Retinal pigment epithelial cell (primary cell): ENCODE measurements around the gene ACOX1.
A peak's percentile ranks its signal among the peaks of the same experiment; 100 is the strongest.

Source experiments
- DNase-seq: peaks from one replicate; pipeline ENCODE4 v3.0.0-alpha.2; 2010; ENCODE audit warnings: low read depth
- H3K4me3 ChIP-seq: 2 replicates; pipeline ENCODE4 v1.5.1; 2011; ENCODE audit warnings: mild to moderate bottlenecking, low read length, control low read depth, moderate library complexity
- TF ChIP-seq, protein P1 (sequence below): conservative IDR thresholded peaks from 2 replicates; pipeline ENCODE4 v1.5.1; 2011; ENCODE audit warnings: low read depth, low read length, control low read depth, inconsistent platforms

ACOX1 gene

DNA sequence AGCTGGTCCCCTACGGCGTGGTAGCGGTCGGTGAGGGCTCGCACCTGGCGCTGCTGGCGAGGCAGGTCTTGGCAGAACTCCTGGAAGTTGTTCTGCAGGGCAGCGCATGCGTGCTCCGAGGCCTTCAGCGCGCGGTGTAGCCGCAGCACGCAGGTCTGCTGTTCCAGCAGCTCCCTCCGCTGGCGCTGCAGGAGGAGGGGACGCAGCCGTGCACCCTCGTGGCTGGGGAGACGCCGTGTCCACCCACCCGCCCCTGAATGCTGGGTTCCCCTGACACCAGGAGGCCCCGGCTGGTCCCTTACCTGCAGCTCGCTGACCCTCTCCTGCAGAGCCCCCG is 35.9 kb upstream of the ACOX1 start:
- TF ChIP-seq, protein P1, sequence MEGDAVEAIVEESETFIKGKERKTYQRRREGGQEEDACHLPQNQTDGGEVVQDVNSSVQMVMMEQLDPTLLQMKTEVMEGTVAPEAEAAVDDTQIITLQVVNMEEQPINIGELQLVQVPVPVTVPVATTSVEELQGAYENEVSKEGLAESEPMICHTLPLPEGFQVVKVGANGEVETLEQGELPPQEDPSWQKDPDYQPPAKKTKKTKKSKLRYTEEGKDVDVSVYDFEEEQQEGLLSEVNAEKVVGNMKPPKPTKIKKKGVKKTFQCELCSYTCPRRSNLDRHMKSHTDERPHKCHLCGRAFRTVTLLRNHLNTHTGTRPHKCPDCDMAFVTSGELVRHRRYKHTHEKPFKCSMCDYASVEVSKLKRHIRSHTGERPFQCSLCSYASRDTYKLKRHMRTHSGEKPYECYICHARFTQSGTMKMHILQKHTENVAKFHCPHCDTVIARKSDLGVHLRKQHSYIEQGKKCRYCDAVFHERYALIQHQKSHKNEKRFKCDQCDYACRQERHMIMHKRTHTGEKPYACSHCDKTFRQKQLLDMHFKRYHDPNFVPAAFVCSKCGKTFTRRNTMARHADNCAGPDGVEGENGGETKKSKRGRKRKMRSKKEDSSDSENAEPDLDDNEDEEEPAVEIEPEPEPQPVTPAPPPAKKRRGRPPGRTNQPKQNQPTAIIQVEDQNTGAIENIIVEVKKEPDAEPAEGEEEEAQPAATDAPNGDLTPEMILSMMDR, result no peak
- no peak overlapping the region for H3K4me3 ChIP-seq
- DNase-seq, result no peak

DNA sequence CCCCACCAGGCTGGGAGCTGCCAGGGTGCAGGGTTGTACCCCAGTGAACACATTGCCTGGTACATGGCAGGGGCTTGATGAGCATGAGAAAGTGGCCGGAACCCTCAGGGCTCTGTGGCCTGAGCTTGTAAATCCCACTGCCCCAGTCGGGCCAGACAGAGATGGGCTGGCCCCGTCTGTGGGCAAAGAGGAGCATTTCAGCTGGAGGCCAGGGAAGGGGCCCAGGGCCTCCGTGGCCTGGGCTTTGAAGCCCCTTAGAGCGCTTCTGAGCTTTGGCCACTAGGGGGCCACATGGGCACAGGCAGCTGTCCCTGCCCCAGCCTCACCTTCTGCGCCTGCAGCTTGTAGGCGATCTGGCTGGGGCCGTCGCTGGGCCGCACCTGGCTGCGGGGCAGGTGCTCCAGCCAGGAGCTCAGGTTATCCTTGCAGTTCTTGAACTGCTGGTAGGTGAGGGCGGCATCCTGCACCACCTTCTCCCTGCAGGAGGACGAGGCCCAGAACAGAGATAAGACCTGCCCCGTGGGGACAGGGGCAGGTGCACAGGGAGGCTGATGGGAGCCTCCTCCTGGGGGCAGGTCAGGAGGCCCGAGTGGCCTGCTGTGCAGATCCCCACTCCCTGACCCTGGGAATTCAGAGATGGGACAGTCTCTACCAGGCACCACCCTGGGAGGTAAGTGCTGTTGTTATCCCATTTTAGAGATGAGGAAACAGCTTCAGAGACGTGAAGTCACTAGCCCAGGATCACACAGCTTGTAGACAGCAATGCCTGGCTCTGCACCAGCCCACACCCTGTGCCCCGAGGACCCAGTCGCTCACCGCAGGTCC is 35.3 kb upstream of the ACOX1 start:
- TF ChIP-seq, protein P1, result peak; percentile 98
- peak; percentile 15 for DNase-seq
- H3K4me3 ChIP-seq, result no peak overlapping the region

- no peak for DNase-seq
- TF ChIP-seq, protein P1, result no peak
- H3K4me3 ChIP-seq, result no peak overlapping the region
Observed at GRCh38 chr17:76013377-76013932, 34.5 kb upstream of the ACOX1 start.

- DNase-seq, result no peak
Observed at GRCh38 chr17:76011951-76012350, 33.0 kb upstream of the ACOX1 start.

GRCh38 chr17:76009969-76010661 is 31.1 kb upstream of the ACOX1 start:
- H3K4me3 ChIP-seq, result no peak overlapping the region
- DNase-seq, result no peak
- TF ChIP-seq, protein P1, result no peak

More at GRCh38 chr17:76011951-76012350, 33.0 kb upstream of the ACOX1 start:
- TF ChIP-seq, protein P1, result no peak
- H3K4me3 ChIP-seq, result no peak overlapping the region

- no peak for DNase-seq
- H3K4me3 ChIP-seq, result no peak overlapping the region
- TF ChIP-seq, protein P1, result no peak
Observed at GRCh38 chr17:76009447-76009846, 30.5 kb upstream of the ACOX1 start.
